H9 (cell line): ENCODE results near the gene FCAR. TPM values are rescaled to one million over a fixed set of nuclear protein-coding genes. Genes with fewer than 3 reads are reported as not detected.
"Not testable (repeated sequence)": the region's sequence is repeated elsewhere in the genome, so short reads cannot be mapped to it uniquely, and the experiment has no call there.

Experiments
- DNase-seq: peaks from one replicate; pipeline ENCODE4 v3.0.0-alpha.2; 2017
- H2AFZ ChIP-seq: one replicate; pipeline ENCODE4 v1.6.1; 2013; ENCODE audit warnings: mild to moderate bottlenecking, low read length, control low read depth, moderate library complexity
- H2AK5ac ChIP-seq: 2 replicates; pipeline ENCODE4 v1.6.1; 2013; ENCODE audit warnings: low read length, control low read depth, mixed read lengths; ENCODE audit not compliant: insufficient read length
- H2BK120ac ChIP-seq: one replicate; pipeline ENCODE4 v1.6.1; 2013; ENCODE audit warnings: low read depth, mild to moderate bottlenecking, low read length, control low read depth, inconsistent platforms; ENCODE audit not compliant: poor library complexity, severe bottlenecking
- H2BK12ac ChIP-seq: 2 replicates; pipeline ENCODE4 v1.6.1; 2013; ENCODE audit warnings: low read length, control low read depth, mixed read lengths, low read depth; ENCODE audit not compliant: insufficient read length
- H2BK15ac ChIP-seq: 2 replicates; pipeline ENCODE4 v1.6.1; 2013; ENCODE audit warnings: low read depth, low read length, control low read depth
- H2BK20ac ChIP-seq: one replicate; pipeline ENCODE4 v1.6.1; 2013; ENCODE audit warnings: low read depth, mild to moderate bottlenecking, low read length, control low read depth, inconsistent platforms; ENCODE audit not compliant: poor library complexity, severe bottlenecking
- H2BK5ac ChIP-seq: 2 replicates; pipeline ENCODE4 v1.6.1; 2013; ENCODE audit warnings: low read length, control low read depth, mixed read lengths; ENCODE audit not compliant: insufficient read length
- H3K14ac ChIP-seq: 2 replicates; pipeline ENCODE4 v1.6.1; 2013; ENCODE audit warnings: low read length, control low read depth; ENCODE audit not compliant: insufficient read depth
- H3K18ac ChIP-seq: 2 replicates; pipeline ENCODE4 v1.6.1; 2013; ENCODE audit warnings: low read depth, mild to moderate bottlenecking, mixed read lengths, low read length, control low read depth; ENCODE audit not compliant: insufficient read length
- H3K23ac ChIP-seq: 2 replicates; pipeline ENCODE4 v1.6.1; 2013; ENCODE audit warnings: low read length, control low read depth, mixed read lengths, low read depth; ENCODE audit not compliant: insufficient read length
- H3K23me2 ChIP-seq: 2 replicates; pipeline ENCODE4 v1.6.1; 2013; ENCODE audit warnings: low read depth, mild to moderate bottlenecking, mixed read lengths, low read length, control low read depth; ENCODE audit not compliant: insufficient read length, poor library complexity, severe bottlenecking
- H3K27ac ChIP-seq: 2 replicates; pipeline ENCODE4 v1.5.1; 2013; ENCODE audit warnings: low read length, control low read depth, mixed read lengths, low read depth; ENCODE audit not compliant: insufficient read length
- H3K27me3 ChIP-seq: 2 replicates; pipeline ENCODE4 v1.6.1; 2013; ENCODE audit warnings: low read length, control low read depth, inconsistent platforms; ENCODE audit not compliant: insufficient read depth
- H3K4ac ChIP-seq: 2 replicates; pipeline ENCODE4 v1.6.1; 2013; ENCODE audit warnings: low read depth, mild to moderate bottlenecking, control low read depth, inconsistent platforms, low read length, moderate library complexity
- H3K4me1 ChIP-seq: 2 replicates; pipeline ENCODE4 v1.6.1; 2013; ENCODE audit warnings: low read length, control low read depth, inconsistent platforms; ENCODE audit not compliant: insufficient read depth
- H3K4me2 ChIP-seq: 2 replicates; pipeline ENCODE4 v1.6.1; 2013; ENCODE audit warnings: low read length, control low read depth, mixed read lengths; ENCODE audit not compliant: insufficient read length, insufficient read depth
- H3K56ac ChIP-seq: 2 replicates; pipeline ENCODE4 v1.6.1; 2013; ENCODE audit warnings: low read depth, mild to moderate bottlenecking, mixed read lengths, low read length, control low read depth; ENCODE audit not compliant: insufficient read length
- H3K79me1 ChIP-seq: 2 replicates; pipeline ENCODE4 v1.6.1; 2013; ENCODE audit warnings: low read depth, mild to moderate bottlenecking, moderate library complexity, low read length, control low read depth, inconsistent platforms; ENCODE audit not compliant: insufficient read depth, poor library complexity, severe bottlenecking
- H3K79me2 ChIP-seq: 2 replicates; pipeline ENCODE4 v1.6.1; 2013; ENCODE audit warnings: low read length, control low read depth, inconsistent platforms; ENCODE audit not compliant: insufficient read depth
- H3K9ac ChIP-seq: 2 replicates; pipeline ENCODE4 v1.6.1; 2013; ENCODE audit warnings: low read length, control low read depth, mixed read lengths; ENCODE audit not compliant: insufficient read length; ENCODE audit errors: extremely low read depth
- H3K9me3 ChIP-seq: one replicate; pipeline ENCODE4 v1.6.1; 2013; ENCODE audit warnings: low read depth, low read length, inconsistent platforms; ENCODE audit not compliant: control insufficient read depth
- H3T11ph ChIP-seq: one replicate; pipeline ENCODE4 v1.6.1; 2013; ENCODE audit warnings: mild to moderate bottlenecking, low read length, control low read depth, inconsistent platforms
- H4K20me1 ChIP-seq: one replicate; pipeline ENCODE4 v1.6.1; 2013; ENCODE audit not compliant: control insufficient read depth, insufficient read length, insufficient read depth
- H4K5ac ChIP-seq: 2 replicates; pipeline ENCODE4 v1.6.1; 2013; ENCODE audit warnings: low read depth, mild to moderate bottlenecking, mixed read lengths, low read length, control low read depth; ENCODE audit not compliant: insufficient read length
- H4K8ac ChIP-seq: replicated peaks from 2 replicates; pipeline ENCODE4 v1.6.1; 2013; ENCODE audit warnings: low read length, control low read depth, mixed read lengths, low read depth; ENCODE audit not compliant: insufficient read length
- H4K91ac ChIP-seq: 2 replicates; pipeline ENCODE4 v1.6.1; 2013; ENCODE audit warnings: low read depth, mild to moderate bottlenecking, moderate library complexity, mixed read lengths, low read length, control low read depth; ENCODE audit not compliant: insufficient read length
- H3K27ac Mint-ChIP-seq, 3 experiments: 2 replicates in 2 of 3; 3 replicates in 1 of 3; pipeline ENCODE4 v1.8.0; 2020 to 2021; ENCODE audit warnings: mixed read lengths in 3 of 3, mild to moderate bottlenecking in 1 of 3, moderate library complexity in 1 of 3
- H3K27me3 Mint-ChIP-seq: 2 replicates; pipeline ENCODE4 v1.8.0; 2021; ENCODE audit warnings: low read depth, mild to moderate bottlenecking, moderate library complexity, mixed read lengths
- H3K36me3 Mint-ChIP-seq, 3 experiments: 2 replicates in 2 of 3; 3 replicates in 1 of 3; pipeline ENCODE4 v1.8.0; 2020 to 2021; ENCODE audit warnings: low read depth in 3 of 3, mixed read lengths in 3 of 3; ENCODE audit not compliant: insufficient read depth in 1 of 3
- H3K4me1 Mint-ChIP-seq, 2 experiments: 2 replicates each; pipeline ENCODE4 v1.8.0; 2020; ENCODE audit warnings: mixed read lengths in 2 of 2
- H3K4me3 Mint-ChIP-seq, 2 experiments: 2 replicates in 1 of 2; 3 replicates in 1 of 2; pipeline ENCODE4 v1.8.0; 2020 to 2021; ENCODE audit warnings: mild to moderate bottlenecking in 2 of 2, mixed read lengths in 2 of 2, moderate library complexity in 1 of 2
- H3K9me3 Mint-ChIP-seq, 2 experiments: 2 replicates in 1 of 2; 3 replicates in 1 of 2; pipeline ENCODE4 v1.8.0; 2020; ENCODE audit warnings: mild to moderate bottlenecking in 2 of 2, mixed read lengths in 2 of 2, moderate library complexity in 1 of 2
- WGBS: extraction: QIAGEN DNeasy Blood & Tissue Kit; methylation state at CpG from one replicate; pipeline ENCODE4 v1.1.7; 2013; ENCODE audit warnings: missing lambda C conversion rate, low lambda C conversion rate, mixed read lengths; ENCODE audit not compliant: insufficient read length; ENCODE audit errors: extremely low coverage; 5-methylcytosine and 5-hydroxymethylcytosine counted together
- total RNA-seq: library from RNA; stranded (reverse); gene quantifications from 2 replicates; pipeline ENCODE4 v1.2.1, GENCODE V29; 2021

Gene FCAR
- total RNA-seq, 1 experiment from 2014 or later, result not detected

- not testable (repeated sequence) for H3K4me1 Mint-ChIP-seq, H3K4ac ChIP-seq, H3K4me1 ChIP-seq, H2BK20ac ChIP-seq, H3K27me3 ChIP-seq, H2BK120ac ChIP-seq, H3T11ph ChIP-seq, H3K56ac ChIP-seq, H3K9ac ChIP-seq, H3K79me2 ChIP-seq, H4K91ac ChIP-seq, H4K5ac ChIP-seq, H3K18ac ChIP-seq, H3K27ac ChIP-seq, DNase-seq, H4K8ac ChIP-seq, H3K27me3 Mint-ChIP-seq, H3K4me3 Mint-ChIP-seq, H3K23ac ChIP-seq, H3K27ac Mint-ChIP-seq, H2BK5ac ChIP-seq, H2BK15ac ChIP-seq, H4K20me1 ChIP-seq, H2AFZ ChIP-seq, H3K23me2 ChIP-seq, H2AK5ac ChIP-seq, H3K79me1 ChIP-seq, H3K14ac ChIP-seq, H3K4me2 ChIP-seq, H2BK12ac ChIP-seq
- Mint-ChIP-seq H3K36me3 (peaks cover 11 to 23% (median 13%) of the 10 kb centered on the region in 3 experiments; a peak in 6 of 7 replicates), H3K9me3 (peaks cover 75 to 91% of the 10 kb centered on the region in 2 experiments)
- peaks cover 10% of the 10 kb centered on the region for H3K9me3 ChIP-seq
- WGBS, result no CpG with 5 or more reads among the region's 14 CpGs
Measured at GRCh38 chr19:54832496-54832895, 41.5 kb upstream of the FCAR start, which contains the start of gene KIR2DS4. Gene KIR2DS4, plus strand, starts transcription at chr19:54832676.

- H3K4me1 Mint-ChIP-seq, H3K27me3 Mint-ChIP-seq, H3K14ac ChIP-seq, H3K27me3 ChIP-seq, DNase-seq, H3K27ac ChIP-seq, H2BK20ac ChIP-seq, H3K18ac ChIP-seq, H3K23ac ChIP-seq, H3K4ac ChIP-seq, H3K4me3 Mint-ChIP-seq, H3K56ac ChIP-seq, H4K8ac ChIP-seq, H2AK5ac ChIP-seq, H4K5ac ChIP-seq, H4K91ac ChIP-seq, H4K20me1 ChIP-seq, H2AFZ ChIP-seq, H3K27ac Mint-ChIP-seq, H3K79me2 ChIP-seq, H2BK5ac ChIP-seq, H3K9ac ChIP-seq, H3K79me1 ChIP-seq, H3K4me2 ChIP-seq, H2BK120ac ChIP-seq, H3K23me2 ChIP-seq, H3K4me1 ChIP-seq, H3T11ph ChIP-seq, H2BK15ac ChIP-seq, H2BK12ac ChIP-seq: not testable (repeated sequence)
- peaks cover 10% of the 10 kb centered on the region for H3K9me3 ChIP-seq
- no CpG with 5 or more reads among the region's 5 CpGs for WGBS
- H3K9me3 Mint-ChIP-seq, result peaks cover 72 to 90% of the 10 kb centered on the region in 2 experiments
- H3K36me3 Mint-ChIP-seq, result peaks cover 8 to 24% (median 18%) of the 10 kb centered on the region in 3 experiments; a peak in 5 of 7 replicates
Measured at GRCh38 chr19:54835126-54835525, 38.9 kb upstream of the FCAR start.
